Stimulated activated CD8-positive, alpha-beta memory T cell treated with anti-CD3 and anti-CD28 coated beads, Interleukin-4, amount 100 ng/mL, for 4 hours (primary cell): ENCODE data around the gene CUL9.
A peak's percentile ranks its signal among the peaks of the same experiment; 100 is the strongest.

Experiments used
- DNase-seq, 2 donors: peaks; one replicate each; pipeline ENCODE4 v3.0.0-alpha.2; 2020; ENCODE audit warnings: low read depth in 2 of 2, low spot score in 1 of 2

CUL9 gene

DNA sequence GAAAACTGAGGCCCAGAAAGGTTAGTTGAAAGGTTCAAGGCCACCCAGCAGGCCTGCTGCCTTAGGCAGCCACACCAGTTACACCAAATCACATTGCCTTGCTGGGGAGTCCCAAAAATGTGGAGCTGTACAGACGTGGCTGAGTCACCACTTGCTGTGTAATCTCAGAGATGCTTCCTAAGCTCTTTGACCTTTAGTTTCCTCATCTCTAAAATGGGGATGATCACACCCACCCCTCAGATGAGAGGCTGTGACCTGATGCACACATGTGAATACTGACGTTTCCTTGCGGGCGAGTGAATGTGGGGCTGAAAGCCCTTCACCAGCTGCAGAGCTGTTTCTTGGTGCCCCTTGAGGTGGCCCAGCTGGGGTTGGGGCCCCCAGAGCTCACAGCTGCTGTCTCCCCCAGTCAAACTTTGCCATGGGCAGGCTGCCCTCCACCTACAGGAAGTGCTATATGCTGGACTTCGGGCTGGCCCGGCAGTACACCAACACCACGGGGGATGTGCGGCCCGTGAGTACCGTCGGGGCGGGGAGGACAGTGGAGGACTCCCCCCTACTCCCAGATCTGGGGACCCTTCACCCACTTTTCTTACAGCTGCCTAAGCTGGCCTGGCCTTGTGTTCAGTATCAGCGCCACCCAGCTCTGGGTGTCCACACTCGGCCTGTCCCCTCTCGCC is 72.3 kb downstream of the CUL9 start:
- no peak for DNase-seq

DNA sequence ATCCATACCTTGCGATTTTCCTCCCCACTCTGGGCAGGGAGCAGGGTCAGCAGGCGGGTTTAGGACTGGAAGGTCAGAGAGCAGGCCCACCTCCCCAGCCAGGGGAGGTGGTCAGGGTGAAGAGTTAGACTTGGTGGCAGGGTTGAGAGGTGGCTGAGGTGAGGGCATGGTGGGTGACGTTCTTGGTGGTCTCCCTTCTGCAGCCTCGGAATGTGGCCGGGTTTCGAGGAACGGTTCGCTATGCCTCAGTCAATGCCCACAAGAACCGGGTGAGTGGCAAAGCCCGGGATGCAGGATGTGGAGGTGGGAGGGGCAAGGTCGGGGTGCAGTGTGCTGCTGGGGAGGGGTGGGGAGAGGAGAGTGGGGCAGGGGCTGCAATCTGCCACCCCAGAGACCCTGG is 72.8 kb downstream of the CUL9 start:
- DNase-seq = no peak

GRCh38 chr6:43255408-43256054 is 73.5 kb downstream of the CUL9 start:
- no peak for DNase-seq

GRCh38 chr6:43256670-43257366 is 74.8 kb downstream of the CUL9 start:
- no peak for DNase-seq

DNA sequence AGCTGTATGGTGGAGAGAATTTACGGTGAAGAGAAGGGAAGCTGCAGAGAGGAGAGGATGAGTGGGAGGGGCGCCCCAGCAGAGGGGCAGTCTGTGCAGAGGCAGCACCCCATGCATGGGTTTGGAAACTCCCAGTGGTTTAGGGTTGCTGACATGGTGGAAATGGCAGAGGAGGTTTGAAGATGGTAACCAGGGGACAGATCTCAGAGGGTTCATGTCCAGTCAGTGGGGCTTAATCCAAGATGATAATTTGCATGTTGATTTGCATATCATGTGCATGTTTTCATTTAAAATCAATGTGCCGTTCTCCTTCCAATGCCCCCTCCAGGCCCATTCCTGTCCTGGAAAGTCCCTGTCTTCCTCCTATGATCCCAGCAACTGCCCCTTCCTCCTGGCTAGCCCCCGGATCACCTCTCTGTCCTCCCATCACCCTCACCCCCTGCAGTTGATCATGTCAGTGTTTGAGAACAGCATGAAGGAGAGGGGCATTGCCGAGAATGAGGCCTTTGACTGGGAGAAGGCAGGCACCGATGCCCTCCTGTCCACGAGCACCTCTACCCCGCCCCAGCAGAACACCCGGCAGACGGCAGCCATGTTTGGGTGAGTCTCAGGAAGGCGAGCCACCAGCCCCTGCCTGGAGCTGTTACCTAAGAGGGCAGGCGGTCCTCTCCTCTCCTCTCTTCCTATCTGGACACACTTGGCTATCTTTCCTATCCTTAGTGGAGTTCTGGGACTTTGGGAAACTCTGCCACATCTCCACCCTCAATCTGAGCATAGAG is 75.6 kb downstream of the CUL9 start:
- no peak for DNase-seq

DNA sequence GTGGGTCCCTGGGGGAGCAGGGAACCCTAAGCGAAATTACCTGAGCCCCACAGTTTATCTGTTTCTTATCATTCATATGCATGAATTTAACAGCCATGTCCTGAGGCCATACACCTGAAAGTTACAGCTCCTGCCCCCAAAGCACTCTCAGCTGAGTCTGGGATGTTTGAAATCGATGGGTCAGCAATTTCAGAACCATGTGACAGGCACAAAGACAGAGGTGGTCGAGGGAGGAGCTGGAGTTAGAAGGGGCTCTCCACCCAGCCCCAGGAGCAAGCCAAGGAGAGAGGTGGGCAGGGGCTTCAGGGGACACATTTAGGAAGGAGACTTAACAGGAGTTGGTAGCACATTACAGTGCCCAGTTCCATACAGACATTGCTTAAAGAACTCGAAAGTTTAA is 76.2 kb downstream of the CUL9 start:
- no peak for DNase-seq

DNA sequence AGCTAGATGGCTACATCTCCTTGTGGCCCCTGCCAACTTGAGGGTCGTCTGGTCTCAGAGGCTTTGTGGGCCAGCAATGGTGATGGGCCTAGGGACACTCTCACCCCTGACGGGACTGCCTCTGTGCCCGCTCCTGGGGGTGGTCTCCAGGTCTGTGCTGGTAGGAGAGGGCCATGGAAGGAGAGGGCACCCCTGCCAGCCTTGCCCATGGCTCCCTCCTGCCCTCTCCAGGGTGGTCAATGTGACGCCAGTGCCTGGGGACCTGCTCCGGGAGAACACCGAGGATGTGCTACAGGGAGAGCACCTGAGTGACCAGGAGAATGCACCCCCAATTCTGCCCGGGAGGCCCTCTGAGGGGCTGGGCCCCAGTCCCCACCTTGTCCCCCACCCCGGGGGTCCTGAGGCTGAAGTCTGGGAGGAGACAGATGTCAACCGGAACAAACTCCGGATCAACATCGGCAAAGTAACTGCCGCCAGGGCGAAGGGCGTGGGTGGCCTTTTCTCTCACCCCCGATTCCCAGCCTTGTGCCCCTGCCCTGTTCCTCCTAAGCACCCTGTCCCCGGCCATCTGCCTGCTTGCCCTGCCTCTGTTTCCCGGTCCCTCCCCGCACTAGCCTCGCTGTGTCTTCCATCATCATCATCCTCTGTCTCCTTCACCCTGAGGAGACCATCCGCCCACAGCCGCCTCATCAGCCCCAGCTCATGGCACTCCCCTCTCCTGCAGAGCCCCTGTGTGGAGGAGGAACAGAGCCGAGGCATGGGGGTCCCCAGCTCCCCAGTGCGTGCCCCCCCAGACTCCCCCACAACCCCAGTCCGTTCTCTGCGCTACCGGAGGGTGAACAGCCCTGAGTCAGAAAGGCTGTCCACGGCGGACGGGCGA is 77.1 kb downstream of the CUL9 start:
- no peak for DNase-seq

DNA sequence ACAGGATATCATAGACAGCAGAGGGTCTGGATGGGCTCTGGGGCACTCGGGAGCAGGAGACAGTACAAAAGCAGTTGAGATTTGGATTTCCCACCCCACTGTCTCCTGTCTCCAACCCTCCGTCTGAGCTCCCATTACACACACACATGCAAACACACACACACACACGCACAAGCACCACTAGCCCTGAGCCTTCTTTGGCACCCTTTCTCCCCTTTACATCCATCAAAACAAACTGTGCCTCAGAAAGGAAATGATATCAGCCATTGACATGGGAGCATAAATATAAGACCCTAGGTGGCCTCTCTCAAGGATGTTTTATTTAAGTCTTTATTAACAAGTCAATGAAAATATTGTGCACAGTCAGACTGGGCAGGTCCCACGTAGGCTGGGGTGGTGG is 78.8 kb downstream of the CUL9 start:
- no peak for DNase-seq

DNA sequence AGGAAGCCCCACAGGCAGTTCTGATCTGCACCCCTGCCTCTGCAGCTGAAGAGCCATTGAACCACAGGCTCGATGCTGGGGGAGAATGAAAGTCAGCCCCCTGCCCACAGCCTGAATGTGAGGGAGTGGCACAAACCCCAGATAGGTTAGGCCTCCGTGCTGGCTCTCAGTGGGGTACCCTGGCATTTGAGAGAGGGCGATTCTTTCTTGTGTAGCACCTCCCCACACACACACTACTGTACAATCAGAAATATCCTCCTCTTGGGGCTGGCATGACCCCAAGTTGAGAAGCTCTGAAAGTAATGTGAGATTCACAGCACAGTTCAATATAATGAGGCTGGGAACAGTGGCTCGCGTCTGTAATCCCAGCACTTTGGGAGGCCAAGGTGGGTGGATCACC is 79.2 kb downstream of the CUL9 start:
- no peak for DNase-seq

- DNase-seq = no peak
These were observed 80.2 kb downstream of the CUL9 start for GRCh38 chr6:43262000-43262779.

GRCh38 chr6:43262780-43263313 is 80.9 kb downstream of the CUL9 start:
- no peak for DNase-seq

DNA sequence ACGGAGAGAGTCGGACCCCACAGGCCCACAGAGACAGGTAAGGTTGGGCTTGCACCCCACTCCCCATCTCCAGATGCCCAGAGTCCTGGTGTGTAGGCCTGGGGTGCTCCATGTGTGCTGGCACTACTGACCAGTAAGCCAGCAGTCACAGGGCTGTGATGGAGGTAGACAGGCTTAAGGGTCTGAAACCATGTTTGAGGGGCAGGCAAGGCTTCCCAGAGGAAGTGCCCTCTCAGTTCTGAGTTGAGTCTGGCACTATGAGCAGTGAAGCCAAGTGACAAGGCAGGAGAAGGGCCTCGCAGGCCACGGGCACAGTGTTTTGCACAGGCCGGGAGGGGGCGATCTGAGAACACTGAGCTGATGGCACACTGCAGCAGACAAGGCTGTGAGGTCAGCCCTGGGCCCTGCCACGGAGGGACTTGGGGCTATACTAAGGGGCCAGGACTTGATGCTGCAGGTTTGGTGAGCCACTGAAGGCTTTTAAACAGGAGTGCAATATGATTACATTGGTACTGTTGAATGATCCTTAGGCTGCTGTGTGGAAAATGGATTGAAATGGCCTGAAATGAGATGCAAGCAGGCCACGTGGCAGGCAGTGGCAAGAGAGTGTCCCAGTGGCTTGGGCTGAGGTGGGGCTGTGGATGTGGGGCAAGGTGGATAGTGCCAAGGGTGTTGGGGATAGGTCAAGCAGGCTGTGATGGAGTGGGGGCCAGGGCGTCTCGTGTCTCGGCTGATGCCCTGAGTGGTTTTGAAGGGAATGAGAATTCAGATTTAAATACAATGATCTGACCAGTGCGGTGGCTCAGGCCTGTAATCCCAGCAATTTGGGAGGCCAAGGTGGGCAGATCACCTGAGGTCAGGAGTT is 81.5 kb downstream of the CUL9 start:
- peak; percentile 47 to 59 for DNase-seq

DNA sequence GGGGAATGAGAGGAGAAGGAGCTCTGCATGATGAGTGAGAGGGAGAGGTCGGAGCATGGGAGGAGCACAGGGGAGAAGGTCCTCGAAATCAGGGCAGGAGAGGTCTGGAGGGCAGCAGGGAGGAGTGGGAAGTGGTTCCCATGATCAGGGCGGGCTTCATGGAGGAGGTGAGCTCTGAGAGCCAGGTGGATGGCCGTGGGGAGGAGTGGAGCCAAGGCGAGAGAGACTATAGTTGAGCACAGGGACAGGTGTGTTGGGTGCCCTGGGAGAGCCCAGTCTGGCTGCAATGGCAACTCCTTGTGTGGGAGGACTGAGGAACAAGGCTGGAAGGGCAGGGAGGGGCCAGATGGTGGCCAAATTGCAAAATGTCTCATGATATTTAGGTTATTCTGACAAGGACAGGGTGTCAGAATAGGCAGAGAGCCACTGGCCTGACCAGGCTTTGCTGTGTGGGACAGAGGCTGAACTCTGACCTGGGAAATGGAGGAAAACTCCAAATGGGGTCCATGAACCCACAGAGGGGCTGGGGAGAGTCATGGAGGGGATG is 82.7 kb downstream of the CUL9 start:
- DNase-seq = no peak

- DNase-seq = no peak
These were observed 83.6 kb downstream of the CUL9 start for GRCh38 chr6:43265564-43265963.

GRCh38 chr6:43267619-43268354 is 85.8 kb downstream of the CUL9 start:
- no peak for DNase-seq

DNA sequence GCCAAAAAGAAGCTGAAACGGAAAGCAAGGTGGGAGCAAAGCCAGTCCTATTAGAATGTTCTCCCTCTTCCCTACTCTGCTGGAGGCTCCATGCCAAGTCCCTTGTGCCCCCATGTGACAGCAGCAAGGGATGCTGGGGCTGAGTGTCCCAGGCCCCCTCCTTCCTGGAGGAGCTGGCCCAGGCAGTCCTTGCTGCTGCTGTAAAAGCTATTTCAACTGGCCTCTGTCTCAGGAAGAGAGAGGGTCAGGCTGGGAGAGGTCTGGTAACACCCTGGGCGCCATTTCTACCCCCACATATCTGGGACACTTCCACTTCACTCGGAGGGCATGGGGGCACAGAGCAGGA is 86.3 kb downstream of the CUL9 start:
- no peak for DNase-seq

DNA sequence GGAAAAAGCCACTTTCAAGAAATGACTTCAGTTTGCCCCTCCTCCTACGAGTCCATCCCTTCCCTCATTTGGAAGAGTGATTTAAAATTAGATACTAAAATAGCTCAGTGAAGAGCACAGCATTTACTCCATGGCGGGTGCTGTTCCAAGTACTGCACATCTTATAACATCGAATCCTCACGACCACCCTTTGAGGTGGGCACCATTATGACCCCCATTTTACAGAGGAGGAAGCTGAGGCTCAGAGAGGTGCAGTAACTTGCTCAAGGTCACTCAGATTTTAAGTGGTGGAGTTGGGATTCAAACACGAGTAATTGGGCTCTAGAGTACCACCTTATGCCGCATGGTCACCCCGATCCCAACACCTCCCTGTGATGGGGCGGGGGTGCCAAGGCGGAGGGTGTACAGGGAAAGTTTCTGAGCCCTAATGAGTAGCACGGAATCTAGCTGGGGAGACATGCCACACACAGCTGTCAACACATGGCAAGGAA is 86.8 kb downstream of the CUL9 start:
- no peak for DNase-seq
